ENCODE results near the gene SND1.

DNA sequence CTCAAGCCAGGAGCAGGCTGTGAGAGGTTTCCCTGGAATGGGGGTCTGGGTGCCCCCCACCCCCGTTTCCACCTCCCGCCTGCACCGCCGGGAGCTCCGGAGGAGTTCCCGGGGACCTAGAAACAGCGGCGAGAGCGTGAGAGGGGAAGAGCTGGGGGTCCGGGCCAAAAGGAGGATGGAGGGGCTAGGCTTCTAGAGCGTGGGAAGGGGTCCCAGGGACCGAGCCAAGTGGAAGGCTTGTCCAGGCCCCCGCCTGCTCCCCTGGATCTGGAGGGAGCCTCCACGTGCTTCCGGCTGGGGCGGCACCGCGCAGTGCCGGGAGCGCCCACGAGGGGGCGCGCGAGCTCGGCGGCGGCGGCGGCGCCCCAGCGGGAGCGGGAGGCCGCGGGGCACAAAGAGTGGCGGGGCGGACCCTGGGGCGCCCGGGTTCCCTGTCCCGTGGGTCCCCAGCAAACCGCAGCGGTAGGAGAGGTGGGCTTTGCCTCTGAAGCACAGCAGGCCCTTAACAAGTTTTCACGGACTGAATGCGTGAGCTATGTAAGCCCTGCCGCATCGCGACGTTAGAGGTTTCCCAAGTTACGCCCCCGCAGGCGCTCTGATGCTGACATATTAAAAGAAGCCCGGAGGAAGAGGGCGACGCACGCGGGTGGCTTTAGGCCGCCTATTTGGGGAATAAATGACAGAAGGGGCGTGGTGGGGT lies 483.7 kb downstream of the SND1 start:
- no peak for TF ChIP-seq SP1 (IDR thresholded peaks at IDR 0.05)
- 0 out of 2 replicates have a peak, but pooled peaks have one; percentile 15 for TF ChIP-seq LEF1 (IDR thresholded peaks at IDR 0.05; ENCODE audit: borderline replicate concordance)
- 0 out of 2 replicates have a peak, but pooled peaks have one; percentile 54 for TF ChIP-seq ARNT (IDR thresholded peaks at IDR 0.05)
- no peak for TF ChIP-seq FOXA1 (IDR thresholded peaks at IDR 0.05)
- TF ChIP-seq, protein P1, sequence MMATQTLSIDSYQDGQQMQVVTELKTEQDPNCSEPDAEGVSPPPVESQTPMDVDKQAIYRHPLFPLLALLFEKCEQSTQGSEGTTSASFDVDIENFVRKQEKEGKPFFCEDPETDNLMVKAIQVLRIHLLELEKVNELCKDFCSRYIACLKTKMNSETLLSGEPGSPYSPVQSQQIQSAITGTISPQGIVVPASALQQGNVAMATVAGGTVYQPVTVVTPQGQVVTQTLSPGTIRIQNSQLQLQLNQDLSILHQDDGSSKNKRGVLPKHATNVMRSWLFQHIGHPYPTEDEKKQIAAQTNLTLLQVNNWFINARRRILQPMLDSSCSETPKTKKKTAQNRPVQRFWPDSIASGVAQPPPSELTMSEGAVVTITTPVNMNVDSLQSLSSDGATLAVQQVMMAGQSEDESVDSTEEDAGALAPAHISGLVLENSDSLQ (IDR thresholded peaks at IDR 0.05), result no peak
- no peak for TF ChIP-seq FOXK2 (IDR thresholded peaks at IDR 0.05)
- TF ChIP-seq FOXM1 (IDR thresholded peaks at IDR 0.05; ENCODE audit: borderline replicate concordance), result peak; percentile 20; the same call in 1 of the 2 replicates
- TF ChIP-seq TARDBP (IDR thresholded peaks at IDR 0.05), result no peak
- TF ChIP-seq SUZ12 (IDR thresholded peaks at IDR 0.05), result no peak
- TF ChIP-seq NFRKB (IDR thresholded peaks at IDR 0.05), result no peak
- TF ChIP-seq ELF4 (IDR thresholded peaks at IDR 0.05), result no peak
